ENCODE results near the gene DOK5.

GRCh38 chr20:54525916-54526590 is 50.7 kb downstream of the DOK5 start:
- TF ChIP-seq, protein P1, sequence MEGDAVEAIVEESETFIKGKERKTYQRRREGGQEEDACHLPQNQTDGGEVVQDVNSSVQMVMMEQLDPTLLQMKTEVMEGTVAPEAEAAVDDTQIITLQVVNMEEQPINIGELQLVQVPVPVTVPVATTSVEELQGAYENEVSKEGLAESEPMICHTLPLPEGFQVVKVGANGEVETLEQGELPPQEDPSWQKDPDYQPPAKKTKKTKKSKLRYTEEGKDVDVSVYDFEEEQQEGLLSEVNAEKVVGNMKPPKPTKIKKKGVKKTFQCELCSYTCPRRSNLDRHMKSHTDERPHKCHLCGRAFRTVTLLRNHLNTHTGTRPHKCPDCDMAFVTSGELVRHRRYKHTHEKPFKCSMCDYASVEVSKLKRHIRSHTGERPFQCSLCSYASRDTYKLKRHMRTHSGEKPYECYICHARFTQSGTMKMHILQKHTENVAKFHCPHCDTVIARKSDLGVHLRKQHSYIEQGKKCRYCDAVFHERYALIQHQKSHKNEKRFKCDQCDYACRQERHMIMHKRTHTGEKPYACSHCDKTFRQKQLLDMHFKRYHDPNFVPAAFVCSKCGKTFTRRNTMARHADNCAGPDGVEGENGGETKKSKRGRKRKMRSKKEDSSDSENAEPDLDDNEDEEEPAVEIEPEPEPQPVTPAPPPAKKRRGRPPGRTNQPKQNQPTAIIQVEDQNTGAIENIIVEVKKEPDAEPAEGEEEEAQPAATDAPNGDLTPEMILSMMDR (IDR thresholded peaks at IDR 0.05; ENCODE audit: insufficient read depth, low read length, poor library complexity, severe bottlenecking): no peak
- no peak for TF ChIP-seq EZH2phosphoT487 (conservative IDR thresholded peaks at IDR 0.05; ENCODE audit: low read length)

All from SU-DHL-6 (cell line).